SK-N-SH (cell line): Measurements from ENCODE around the gene RGS7BP. TPM values are rescaled to one million over a fixed set of nuclear protein-coding genes. Genes with fewer than 3 reads are reported as not detected.

Experiments
- CTCF ChIA-PET: fragments of 300-600, 350-600 bp; formaldehyde crosslinking; extraction: SDS; loops from one replicate; lab custom pipeline; 2021; lab: Yijun Ruan, JAX
- POLR2A ChIA-PET: fragments of 350-600 bp; sonication (Branson Sonifier 250); formaldehyde crosslinking; extraction: SDS; loops from one replicate; lab custom pipeline; 2020; ENCODE audit warnings: antibody characterized with exemption, inconsistent platforms; lab: Yijun Ruan, JAX
- DNase-seq: peaks from one replicate; pipeline ENCODE4 v3.0.0; 2012
- H2AFZ ChIP-seq: fragments of 200-600 bp; sonication (generic); 2 replicates; pipeline ENCODE4 v1.8.1; 2016; ENCODE audit warnings: antibody characterized with exemption, mild to moderate bottlenecking, low read depth
- H3F3A ChIP-seq: fragments of 200-600 bp; sonication (generic); replicated peaks from 2 replicates; pipeline ENCODE3; 2016; ENCODE audit warnings: antibody characterized with exemption, mild to moderate bottlenecking; ENCODE audit not compliant: insufficient read depth
- H3K27ac ChIP-seq, 2 experiments: fragments of 200-500 bp in 1 of 2; fragments of 200-600 bp in 1 of 2; sonication (Bioruptor generic) in 1 of 2; sonication (generic), shearing (Covaris generic) in 1 of 2; 2 replicates each; pipeline versions ENCODE4 v1.5.1 to v1.6.1; 2014 to 2016; ENCODE audit warnings: low read depth in 2 of 2, inconsistent platforms in 1 of 2, low read length in 1 of 2, mild to moderate bottlenecking in 1 of 2, mixed read lengths in 1 of 2
- H3K27me3 ChIP-seq: fragments of 200-600 bp; sonication (generic), shearing (Covaris generic); 2 replicates; pipeline ENCODE4 v1.6.1; 2016; ENCODE audit warnings: mixed run types; ENCODE audit not compliant: insufficient read depth
- H3K36me3 ChIP-seq, 2 experiments: fragments of 200-500 bp in 1 of 2; fragments of 200-600 bp in 1 of 2; sonication (Bioruptor generic) in 1 of 2; sonication (generic) in 1 of 2; replicated peaks in 1 of 2; 2 replicates each; pipeline versions ENCODE3 to v1.5.1; 2014 to 2016; ENCODE audit warnings: low read length in 1 of 2, mild to moderate bottlenecking in 1 of 2; ENCODE audit not compliant: insufficient read depth in 2 of 2, control insufficient read depth in 1 of 2
- H3K4me1 ChIP-seq, 2 experiments: fragments of 200-500 bp in 1 of 2; fragments of 200-600 bp in 1 of 2; sonication (Bioruptor generic) in 1 of 2; sonication (generic), shearing (Covaris generic) in 1 of 2; 2 replicates each; pipeline versions ENCODE4 v1.5.1 to v1.6.1; 2014 to 2016; ENCODE audit warnings: low read depth in 1 of 2, low read length in 1 of 2, mixed run types in 1 of 2; ENCODE audit not compliant: insufficient read depth in 2 of 2, control insufficient read depth in 1 of 2
- H3K4me2 ChIP-seq: fragments of 200-600 bp; sonication (generic), shearing (Covaris generic); 2 replicates; pipeline ENCODE4 v1.6.1; 2017; ENCODE audit warnings: mixed run types
- H3K4me3 ChIP-seq, 2 experiments: fragments of 200-500 bp in 1 of 2; fragments of 200-600 bp in 1 of 2; sonication (Bioruptor generic) in 1 of 2; sonication (generic), shearing (Covaris generic) in 1 of 2; 2 replicates each; pipeline versions ENCODE4 v1.5.1 to v1.8.1; 2014 to 2016; ENCODE audit warnings: low read depth in 2 of 2, inconsistent platforms in 1 of 2, low read length in 1 of 2, mild to moderate bottlenecking in 1 of 2, mixed read lengths in 1 of 2, moderate library complexity in 1 of 2
- H3K79me2 ChIP-seq: fragments of 200-600 bp; sonication (generic); 2 replicates; pipeline ENCODE4 v1.8.1; 2017; ENCODE audit warnings: mild to moderate bottlenecking; ENCODE audit not compliant: insufficient read depth
- H3K9ac ChIP-seq: fragments of 200-600 bp; sonication (generic); 2 replicates; pipeline ENCODE4 v1.6.1; 2017; ENCODE audit warnings: mixed run types
- H3K9me2 ChIP-seq: fragments of 200-600 bp; sonication (generic); 2 replicates; pipeline ENCODE4 v1.6.1; 2017; ENCODE audit warnings: mixed run types
- H3K9me3 ChIP-seq: fragments of 200-600 bp; sonication (generic); 2 replicates; pipeline ENCODE4 v1.6.1; 2017; ENCODE audit warnings: mixed run types, mild to moderate bottlenecking, moderate library complexity
- H4K20me1 ChIP-seq: fragments of 200-600 bp; sonication (generic); 2 replicates; pipeline ENCODE4 v1.6.1; 2017; ENCODE audit warnings: mild to moderate bottlenecking, mixed run types; ENCODE audit not compliant: insufficient read depth
- CHD2 ChIP-seq: fragments of 150-350 bp; IDR thresholded peaks from 2 replicates; pipeline ENCODE4 v1.6.1; 2018; ENCODE audit warnings: low read length; ENCODE audit not compliant: partially characterized antibody
- CTCF ChIP-seq: fragments of 200-600 bp; sonication (generic); IDR thresholded peaks from 2 replicates; pipeline ENCODE4 v1.6.1; 2017; ENCODE audit warnings: antibody characterized with exemption, mild to moderate bottlenecking, moderate library complexity
- EP300 ChIP-seq, 2 experiments: IDR thresholded peaks; 2 replicates each; pipeline versions ENCODE4 v1.4.0 to v1.6.1; 2012; ENCODE audit warnings: borderline replicate concordance in 1 of 2, low read depth in 1 of 2, low read length in 1 of 2
- FOXJ3 ChIP-seq: sonication (generic); formaldehyde crosslinking; IDR thresholded peaks from 2 replicates; pipeline ENCODE4 v1.5.1; 2020; ENCODE audit warnings: mild to moderate bottlenecking, missing genetic modification reagents
- GATA2 ChIP-seq: sonication (generic); formaldehyde crosslinking; IDR thresholded peaks from 2 replicates; pipeline ENCODE4 v1.5.0; 2020; ENCODE audit warnings: mild to moderate bottlenecking, missing genetic modification reagents
- IRF3 ChIP-seq: fragments of 150-350 bp; IDR thresholded peaks from 2 replicates; pipeline ENCODE4 v1.6.1; 2016; ENCODE audit warnings: mild to moderate bottlenecking, low read depth, low read length
- MAX ChIP-seq: IDR thresholded peaks from 2 replicates; pipeline ENCODE4 v1.4.0; 2012; ENCODE audit warnings: low read depth
- MEF2A ChIP-seq: IDR thresholded peaks from 2 replicates; pipeline ENCODE4 v1.4.0; 2012; ENCODE audit warnings: low read depth, borderline replicate concordance
- NFIC ChIP-seq: IDR thresholded peaks from 2 replicates; pipeline ENCODE4 v1.4.0; 2012; ENCODE audit warnings: borderline replicate concordance
- PBX3 ChIP-seq: IDR thresholded peaks from 2 replicates; pipeline ENCODE4; 2012
- USF1 ChIP-seq: IDR thresholded peaks from 2 replicates; pipeline ENCODE4 v1.4.0; 2012; ENCODE audit warnings: low read depth, borderline replicate concordance
- USF2 ChIP-seq: fragments of 150-350 bp; IDR thresholded peaks from 2 replicates; pipeline ENCODE4 v1.6.1; 2017; ENCODE audit warnings: antibody characterized with exemption, low read length, low read depth, borderline replicate concordance
- YY1 ChIP-seq: IDR thresholded peaks from 2 replicates; pipeline ENCODE4 v1.4.0; 2012; ENCODE audit warnings: low read depth, mild to moderate bottlenecking
- WGBS: methylation state at CpG from one replicate; pipeline ENCODE4 v1.1.6; 2017; ENCODE audit warnings: low lambda C conversion rate; 5-methylcytosine and 5-hydroxymethylcytosine counted together
- polyA plus RNA-seq, 3 experiments: library from polyadenylated mRNA; depleted of rRNA; stranded (reverse); fragments of >200 nt; gene quantifications; 2 replicates each; pipeline ENCODE4 v1.2.3, GENCODE V29; 2012

The RGS7BP gene
- polyA plus RNA-seq, 1 of the 3 experiments (the other 2 are of a cell fraction) = not detected

GRCh38 chr5:64615895-64616294 lies 110.1 kb downstream of the RGS7BP start (continued):
- TF ChIP-seq MAX = no peak

- Histone ChIP-seq H3K36me3 (no peaks in the 10 kb centered on the region), H3K4me1 (no peaks in the 10 kb centered on the region), H3K9me2 (no peaks in the 10 kb centered on the region), H3K9ac (no peak overlapping the region), H3K9me3 (no peaks in the 10 kb centered on the region), H3K27me3 (peaks cover 36% of the 10 kb centered on the region; the same call in 1 of the 2 replicates), H3K27ac (no peak overlapping the region), H2AFZ (no peak overlapping the region), H3K4me3 (no peak overlapping the region), H3F3A (no peaks in the 10 kb centered on the region), H3K4me2 (no peak overlapping the region), H4K20me1 (no peaks in the 10 kb centered on the region), H3K79me2 (no peaks in the 10 kb centered on the region)
- POLR2A ChIA-PET = no interaction called here
- 20% methylated on average over 3 of the region's 3 CpGs for WGBS
- no peak for DNase-seq
- TF ChIP-seq CHD2 (no peak), NFIC (no peak), GATA2 (CRISPR knock-in tag) (no peak), USF1 (no peak), FOXJ3 (no peak)
- CTCF ChIA-PET = interaction anchor here (1.5 to 4.0 kb wide), 2 partner anchors 165 to 390 kb away, joined by 4 to 16 read pairs; no protein-coding TSS in a partner anchor
Measured at GRCh38 chr5:64619609-64620008, 113.8 kb downstream of the RGS7BP start.

- H3K4me2 ChIP-seq = no peak overlapping the region
- H3K9me2 ChIP-seq = no peaks in the 10 kb centered on the region
- TF ChIP-seq YY1 (no peak), PBX3 (no peak), IRF3 (no peak), MEF2A (no peak), USF2 (no peak), EP300 (IDR thresholded peaks at IDR 0.05; ENCODE audit: borderline replicate concordance in 1 of 2, low read depth in 1 of 2, low read length in 1 of 2) (no peak), FOXJ3 (no peak), CTCF (no peak)
- POLR2A ChIA-PET = no interaction called here
- H3K9me3 ChIP-seq = no peaks in the 10 kb centered on the region
- H3K36me3 ChIP-seq = no peaks in the 10 kb centered on the region
- no peaks in the 10 kb centered on the region for H4K20me1 ChIP-seq
- H3K27me3 ChIP-seq = peaks cover 36% of the 10 kb centered on the region; the same call in 1 of the 2 replicates
- no peak overlapping the region for H3K4me3 ChIP-seq
- DNase-seq = no peak
- H3K79me2 ChIP-seq = no peaks in the 10 kb centered on the region
- no peaks in the 10 kb centered on the region for H3F3A ChIP-seq
- 5% methylated on average over 2 of the region's 2 CpGs for WGBS
- H3K4me1 ChIP-seq = no peaks in the 10 kb centered on the region; a peak in 1 of 4 replicates
- H3K27ac ChIP-seq = no peak overlapping the region
- no peak overlapping the region for H3K9ac ChIP-seq
- no peak overlapping the region for H2AFZ ChIP-seq
- CTCF ChIA-PET = interaction anchor here (2.7 kb wide), 1 partner anchor 10 kb away, joined by 12 read pairs; no protein-coding TSS in a partner anchor
Measured at GRCh38 chr5:64622991-64623390, 117.2 kb downstream of the RGS7BP start.
